DND-41 (cell line): Measurements from ENCODE around the gene RFXAP.

Experiments
- ATAC-seq: fragments of 200-7000 bp; cut with Tn5 transposase; 3 replicates; pipeline ENCODE4 v1.9.1; 2021; ENCODE audit warnings: low read depth; ENCODE audit not compliant: insufficient read depth
- DNase-seq: peaks from one replicate; pipeline ENCODE4 v3.0.0-alpha.2; 2020
- H2AFZ ChIP-seq: 2 replicates; pipeline ENCODE4 v1.6.0; 2012; ENCODE audit warnings: low read depth, low read length
- H3K27ac ChIP-seq: 2 replicates; pipeline ENCODE4 v1.5.1; 2012; ENCODE audit warnings: low read length, inconsistent platforms
- H3K27me3 ChIP-seq: fragments of 200-600 bp; sonication (generic); 2 replicates; pipeline ENCODE4 v1.6.0; 2012; ENCODE audit warnings: low read length, mild to moderate bottlenecking, inconsistent platforms; ENCODE audit not compliant: insufficient read depth, poor library complexity
- H3K36me3 ChIP-seq: 2 replicates; pipeline ENCODE4 v1.5.1; 2012; ENCODE audit warnings: low read length, inconsistent platforms; ENCODE audit not compliant: insufficient read depth
- H3K4me1 ChIP-seq: 2 replicates; pipeline ENCODE4 v1.5.1; 2012; ENCODE audit warnings: mild to moderate bottlenecking, low read length; ENCODE audit not compliant: insufficient read depth
- H3K4me2 ChIP-seq: 2 replicates; pipeline ENCODE4 v1.6.0; 2012; ENCODE audit warnings: mild to moderate bottlenecking, moderate library complexity, low read length, inconsistent platforms; ENCODE audit not compliant: insufficient read depth
- H3K4me3 ChIP-seq, 2 experiments: fragments of 200-600 bp in 1 of 2; shearing (Covaris generic) in 1 of 2; 2 replicates each; pipeline ENCODE4 v1.5.1; 2012 to 2016; ENCODE audit warnings: inconsistent platforms in 2 of 2, low read length in 2 of 2, mild to moderate bottlenecking in 2 of 2, low read depth in 1 of 2, moderate library complexity in 1 of 2
- H3K79me2 ChIP-seq: 2 replicates; pipeline ENCODE4 v1.6.0; 2012; ENCODE audit warnings: low read length, inconsistent platforms; ENCODE audit not compliant: insufficient read depth
- H3K9ac ChIP-seq: 2 replicates; pipeline ENCODE4 v1.6.0; 2012; ENCODE audit warnings: low read depth, mild to moderate bottlenecking, inconsistent platforms, low read length, moderate library complexity
- H3K9me3 ChIP-seq: 2 replicates; pipeline ENCODE4 v1.5.1; 2012; ENCODE audit warnings: low read length, moderate library complexity, mild to moderate bottlenecking, inconsistent platforms; ENCODE audit not compliant: insufficient read depth, severe bottlenecking
- H4K20me1 ChIP-seq: 2 replicates; pipeline ENCODE4 v1.6.0; 2012; ENCODE audit warnings: low read length; ENCODE audit not compliant: insufficient read depth
- CTCF ChIP-seq: IDR thresholded peaks from 2 replicates; pipeline ENCODE4 v1.5.1; 2012; ENCODE audit warnings: borderline replicate concordance, low read length, moderate library complexity, mild to moderate bottlenecking; ENCODE audit not compliant: poor library complexity, severe bottlenecking; ENCODE audit errors: extremely low read depth
- EZH2 ChIP-seq: IDR thresholded peaks from 3 replicates; pipeline ENCODE4 v1.6.1; 2012; ENCODE audit warnings: borderline replicate concordance, low read depth, mild to moderate bottlenecking, moderate library complexity, low read length, inconsistent platforms; ENCODE audit not compliant: severe bottlenecking

The RFXAP gene

GRCh38 chr13:36859259-36859658 is 40.2 kb downstream of the RFXAP start:
- Histone ChIP-seq H3K27ac (no peak overlapping the region), H4K20me1 (no peaks in the 10 kb centered on the region), H3K9me3 (no peaks in the 10 kb centered on the region), H3K4me3 (no peak overlapping the region), H3K36me3 (no peaks in the 10 kb centered on the region), H2AFZ (no peak overlapping the region), H3K27me3 (peaks cover 10% of the 10 kb centered on the region), H3K4me1 (no peaks in the 10 kb centered on the region), H3K4me2 (no peak overlapping the region), H3K9ac (no peak overlapping the region), H3K79me2 (no peaks in the 10 kb centered on the region)
- no peak for TF ChIP-seq CTCF
- TF ChIP-seq EZH2, result no peak
- DNase-seq, result no peak
- ATAC-seq, result no peak

GRCh38 chr13:36862002-36862685 is 43.1 kb downstream of the RFXAP start:
- no peak overlapping the region for H3K27ac ChIP-seq
- no peak for DNase-seq
- no peaks in the 10 kb centered on the region for H3K79me2 ChIP-seq
- H3K9me3 ChIP-seq, result no peaks in the 10 kb centered on the region
- no peak overlapping the region for H3K4me3 ChIP-seq
- H3K36me3 ChIP-seq, result no peaks in the 10 kb centered on the region
- ATAC-seq, result no peak
- no peaks in the 10 kb centered on the region for H4K20me1 ChIP-seq
- no peaks in the 10 kb centered on the region for H3K4me1 ChIP-seq
- H3K9ac ChIP-seq, result no peak overlapping the region
- H2AFZ ChIP-seq, result no peak overlapping the region
- H3K27me3 ChIP-seq, result peaks cover 14% of the 10 kb centered on the region
- no peak for TF ChIP-seq EZH2
- TF ChIP-seq CTCF, result no peak
- no peak overlapping the region for H3K4me2 ChIP-seq

- Histone ChIP-seq H3K9ac (no peak overlapping the region), H3K4me2 (no peak overlapping the region), H3K27ac (no peak overlapping the region), H3K4me1 (no peaks in the 10 kb centered on the region), H4K20me1 (no peaks in the 10 kb centered on the region), H3K27me3 (peaks cover 19% of the 10 kb centered on the region), H3K36me3 (no peaks in the 10 kb centered on the region), H2AFZ (no peak overlapping the region), H3K4me3 (no peak overlapping the region), H3K79me2 (no peaks in the 10 kb centered on the region), H3K9me3 (no peaks in the 10 kb centered on the region)
- DNase-seq (no peak), ATAC-seq (no peak)
- TF ChIP-seq CTCF, result no peak
- TF ChIP-seq EZH2, result no peak
These were observed 43.7 kb downstream of the RFXAP start for GRCh38 chr13:36862722-36863121.
